Motor neuron (in vitro differentiated cells): ENCODE data around the gene OR13J1. TPM values are rescaled to one million over a fixed set of nuclear protein-coding genes. Genes with fewer than 3 reads are reported as not detected.

Source experiments
- ATAC-seq, 8 experiments: fragments of 200-7000 bp; cut with Tn5 transposase; replicated peaks in 6 of 8; 2 replicates each; pipeline ENCODE4 v1.8.0; 2021; ENCODE audit warnings: mild to moderate bottlenecking in 8 of 8, moderate library complexity in 8 of 8
- H3K27ac ChIP-seq, 2 donors: fragments of 250-450 bp; sonication (Bioruptor Pico); 2 replicates each; pipeline ENCODE4 v1.9.0; 2021; ENCODE audit warnings: antibody characterized with exemption in 2 of 2, mild to moderate bottlenecking in 2 of 2, moderate library complexity in 1 of 2
- H3K4me1 ChIP-seq, 2 donors: fragments of 250-450 bp; sonication (Bioruptor Pico); replicated peaks in 1 of 2; 2 replicates each; pipeline ENCODE4 v1.6.1; 2021; ENCODE audit warnings: antibody characterized with exemption in 2 of 2, mild to moderate bottlenecking in 2 of 2, moderate library complexity in 1 of 2
- H3K4me3 ChIP-seq, 5 donors: fragments of 250-450 bp; sonication (Bioruptor Pico); 2 replicates each; pipeline ENCODE4 v1.9.0; 2021; ENCODE audit warnings: antibody characterized with exemption in 5 of 5, mild to moderate bottlenecking in 5 of 5, moderate library complexity in 4 of 5
- WGBS, 10 experiments: fragments of 450-650 bp; shearing (Covaris generic); methylation state at CpG; one replicate each; pipeline ENCODE4 v1.0.0; 2022; 5-methylcytosine and 5-hydroxymethylcytosine counted together
- in situ Hi-C, 9 experiments: fragments of 400-800 bp; cut with MboI; loops; one replicate each; pipeline ENCODE4 v1.15.0; 2021; ENCODE audit warnings: low sequenced_read_pairs in 9 of 9, low pct_unique_long_range_greater_than_20kb in 2 of 9; ENCODE audit not compliant: unreplicated experiment in 9 of 9
- total RNA-seq, 8 experiments: library from RNA; unstranded; fragments of 300-600 nt; gene quantifications; 2 replicates each; pipeline versions ENCODE4 v1.2.3 to v1.2.4, GENCODE V29; 2022

Gene OR13J1
- total RNA-seq, 8 experiments from 2014 or later: 0.27 to 0.97 (median 0.40) TPM; not detected in 4

DNA sequence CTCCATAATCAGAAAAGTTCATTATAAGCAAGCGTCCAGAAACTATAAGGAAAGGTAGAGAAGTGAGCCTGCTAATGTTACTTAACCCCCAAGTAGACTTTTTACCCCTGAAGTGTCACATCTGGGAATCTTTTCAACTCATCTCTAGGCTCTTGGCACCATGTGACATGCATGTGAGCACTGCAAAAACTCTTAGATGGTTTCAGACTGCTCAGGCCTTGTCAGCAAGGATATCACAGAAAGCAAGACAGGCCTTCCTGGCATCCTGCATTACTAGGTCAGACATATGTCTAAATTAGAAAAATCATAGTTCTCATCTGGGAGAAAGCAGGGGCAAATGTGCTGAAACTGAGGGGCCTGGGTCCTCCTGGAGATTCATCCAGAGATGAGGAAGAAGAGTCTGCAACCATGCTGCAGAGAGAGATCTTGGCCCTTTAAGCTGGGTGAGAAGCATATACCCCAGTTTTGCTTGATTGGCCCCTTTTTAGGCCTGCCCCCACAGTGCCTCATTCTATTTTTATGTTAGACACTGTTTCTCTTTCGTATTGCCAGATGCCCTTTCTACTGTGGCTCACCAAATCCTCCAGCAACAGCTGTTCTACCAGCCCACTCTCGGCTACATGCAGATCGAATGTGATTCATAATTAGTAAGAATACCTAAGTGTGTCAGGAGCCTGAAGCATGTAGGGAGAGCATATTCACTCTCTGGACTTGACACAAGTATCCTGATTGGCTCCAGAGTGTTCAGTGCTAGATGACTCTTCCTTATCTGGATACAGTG is 22.2 kb downstream of the OR13J1 start:
- Histone ChIP-seq H3K4me1 (no peaks in the 10 kb centered on the region), H3K4me3 (no peak overlapping the region), H3K27ac (no peak overlapping the region)
- in situ Hi-C loops: no loop called here
- 5 to 89% (median 80%) methylated on average over 1 to 4 of the region's 4 CpGs; no CpG with 5 or more reads in 3 of the 10 experiments for WGBS, 10 experiments
- peak in 3 of 8 experiments; percentile 72 to 75 (median 75) for ATAC-seq

DNA sequence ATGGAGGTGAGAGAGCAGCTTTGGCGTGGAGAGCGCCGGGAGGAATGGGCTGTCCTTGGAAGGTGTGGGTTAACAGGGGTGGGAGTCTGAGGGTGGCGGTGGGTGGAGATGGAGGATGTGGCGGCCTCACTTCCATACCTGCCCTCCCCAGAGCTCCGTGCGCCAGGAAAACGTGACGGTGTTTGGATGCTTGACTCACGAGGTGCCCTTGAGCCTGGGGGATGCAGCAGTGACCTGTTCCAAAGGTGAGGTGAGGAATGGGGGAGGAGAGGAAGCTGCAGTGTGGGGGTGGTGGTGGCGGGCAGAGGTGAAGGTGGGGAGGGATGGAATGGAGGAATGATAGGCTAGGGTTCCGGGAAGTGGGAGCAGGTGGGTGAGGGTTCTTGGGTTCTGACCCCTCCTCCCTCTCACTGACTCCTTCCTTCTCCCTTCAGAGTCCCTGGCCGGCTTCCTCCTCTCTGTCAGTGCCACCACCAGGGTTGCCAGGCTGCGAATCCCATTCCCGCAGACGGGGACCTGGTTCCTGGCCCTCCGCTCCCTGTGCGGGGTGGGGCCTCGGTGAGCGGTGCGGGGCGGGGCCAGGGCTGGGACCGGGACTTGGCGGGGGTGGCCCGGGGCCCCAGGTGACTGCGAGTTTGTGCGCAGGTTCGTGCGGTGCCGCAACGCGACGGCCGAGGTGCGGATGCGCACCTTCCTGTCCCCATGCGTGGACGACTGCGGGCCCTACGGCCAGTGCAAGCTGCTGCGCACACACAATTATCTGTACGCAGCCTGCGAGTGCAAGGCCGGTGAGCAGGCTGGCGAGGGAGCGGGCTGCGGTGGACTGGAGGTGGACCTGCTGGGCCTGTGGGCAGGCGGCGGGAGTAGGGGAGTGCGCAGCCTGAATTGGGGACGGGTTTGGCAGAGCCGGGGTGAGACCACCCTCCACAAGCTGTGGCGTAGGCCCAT is 24.1 kb downstream of the OR13J1 start:
- Histone ChIP-seq H3K4me3 (no peak overlapping the region), H3K4me1 (no peaks in the 10 kb centered on the region), H3K27ac (no peak overlapping the region)
- WGBS, 10 experiments: 66 to 100% (median 100%) methylated on average over 1 to 10 of the region's 53 CpGs; no CpG with 5 or more reads in 5 of the 10 experiments
- ATAC-seq: no peak
- in situ Hi-C loops: no loop called here

DNA sequence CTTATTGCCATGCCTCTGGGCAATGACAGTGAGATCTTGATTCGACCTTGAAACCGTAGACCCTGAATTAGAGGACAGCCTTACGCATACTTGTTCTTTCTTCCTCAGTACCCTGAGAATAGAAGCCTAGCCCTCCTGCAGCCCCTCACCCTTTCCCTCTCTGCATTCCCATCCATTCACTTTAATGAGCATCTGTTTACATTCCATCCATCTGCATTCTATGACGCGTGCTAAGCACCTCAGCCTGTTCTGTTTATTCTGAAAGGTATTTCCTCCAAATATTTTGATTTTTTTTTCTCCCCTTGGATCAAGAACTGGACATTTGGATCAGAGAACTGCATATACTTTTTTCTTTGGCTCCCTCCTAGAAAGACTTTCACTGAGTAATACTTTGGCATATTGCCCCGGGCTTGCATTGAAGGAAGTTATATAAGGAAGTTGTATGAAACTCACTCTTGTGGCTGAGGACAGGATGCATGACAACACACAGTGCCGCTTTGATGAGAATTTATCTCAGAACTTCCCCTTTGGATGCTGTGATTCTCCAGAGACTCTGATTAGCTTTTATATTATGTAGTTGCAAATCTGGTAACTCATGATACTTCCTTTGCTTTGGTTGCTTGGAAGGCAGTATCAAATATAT is 25.5 kb downstream of the OR13J1 start:
- no peak overlapping the region for H3K4me3 ChIP-seq
- in situ Hi-C loops: no loop called here
- WGBS, 10 experiments: 4 to 81% (median 65%) methylated on average over 1 to 7 of the region's 7 CpGs
- no peaks in the 10 kb centered on the region for H3K4me1 ChIP-seq
- peak in 3 of 8 experiments; percentile 24 to 66 (median 43) for ATAC-seq
- no peak overlapping the region for H3K27ac ChIP-seq

DNA sequence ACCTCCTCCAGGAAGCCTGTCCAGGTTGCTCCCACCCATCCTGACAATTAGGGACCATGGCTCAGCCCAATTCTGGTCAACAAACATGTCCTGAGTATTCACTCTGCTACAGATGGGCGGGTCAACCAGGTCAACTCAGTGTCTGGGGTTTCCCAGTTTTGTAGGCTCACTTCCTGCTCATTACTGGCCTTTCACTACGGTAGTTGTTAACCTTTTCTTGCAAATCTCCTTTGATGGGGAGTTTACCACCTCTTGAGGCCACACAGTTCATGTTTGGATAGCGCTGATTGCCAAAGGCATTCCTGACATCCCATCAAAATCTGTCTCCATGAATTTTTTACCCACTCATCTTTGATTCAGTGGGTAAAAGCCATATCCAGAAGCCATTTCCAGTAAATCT is 27.4 kb downstream of the OR13J1 start:
- in situ Hi-C loops: no loop called here
- ATAC-seq: no peak
- WGBS, 10 experiments: 66 to 100% (median 87%) methylated on average over 1 to 3 of the region's 3 CpGs; no CpG with 5 or more reads in 1 of the 10 experiments
- Histone ChIP-seq H3K27ac (no peak overlapping the region), H3K4me1 (no peaks in the 10 kb centered on the region), H3K4me3 (no peak overlapping the region)

DNA sequence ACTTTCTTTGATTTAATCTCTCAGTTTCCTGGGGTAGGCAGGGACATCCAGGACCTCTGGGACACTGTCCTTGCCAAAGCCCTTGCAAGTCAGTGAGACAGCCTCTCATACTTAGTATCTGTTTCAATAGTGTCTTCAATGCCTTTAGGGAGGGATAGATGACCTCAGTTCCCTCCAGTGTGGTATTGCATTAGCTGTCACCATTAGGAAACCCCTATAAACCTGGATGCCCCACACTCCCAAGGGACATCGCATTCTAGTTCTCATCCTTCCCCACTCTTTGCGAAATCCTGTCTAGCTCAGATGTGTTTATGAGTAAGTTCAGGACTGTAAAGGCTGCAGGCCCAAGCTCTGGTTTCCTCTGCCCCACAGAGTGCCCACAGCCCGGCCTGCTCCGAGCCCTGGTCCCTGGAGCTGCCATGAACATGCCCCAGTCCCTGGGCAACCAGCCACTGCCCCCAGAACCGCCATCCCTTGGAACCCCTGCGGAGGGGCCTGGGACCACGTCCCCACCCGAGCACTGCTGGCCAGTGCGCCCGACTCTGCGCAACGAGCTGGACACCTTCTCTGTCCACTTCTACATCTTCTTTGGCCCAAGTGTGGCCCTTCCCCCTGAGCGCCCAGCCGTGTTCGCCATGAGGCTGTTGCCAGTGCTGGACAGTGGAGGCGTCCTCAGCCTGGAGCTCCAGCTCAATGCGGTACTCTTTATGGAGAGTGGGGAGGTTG is 28.0 kb downstream of the OR13J1 start:
- no peak overlapping the region for H3K27ac ChIP-seq
- in situ Hi-C loops: no loop called here
- 60 to 100% (median 95%) methylated on average over 1 to 6 of the region's 17 CpGs; no CpG with 5 or more reads in 5 of the 10 experiments for WGBS, 10 experiments
- no peak overlapping the region for H3K4me3 ChIP-seq
- no peak for ATAC-seq
- H3K4me1 ChIP-seq: no peaks in the 10 kb centered on the region

DNA sequence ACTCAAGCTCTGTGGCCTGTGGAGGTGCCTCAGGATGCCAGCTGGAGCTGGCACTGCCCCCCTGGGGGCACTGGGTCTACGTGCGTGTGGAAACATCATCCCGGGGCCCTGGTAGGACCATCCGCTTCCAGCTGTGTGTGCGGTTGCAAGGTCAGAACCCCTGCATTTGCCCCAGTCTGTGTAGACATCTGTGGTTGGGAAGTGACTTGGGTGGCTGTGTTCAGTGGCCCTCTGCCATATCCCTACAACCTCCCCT is 28.6 kb downstream of the OR13J1 start:
- in situ Hi-C loops: no loop called here
- Histone ChIP-seq H3K4me3 (no peak overlapping the region), H3K4me1 (no peaks in the 10 kb centered on the region), H3K27ac (no peak overlapping the region)
- WGBS, 10 experiments: 89% methylated on average over 3 of the region's 5 CpGs; no CpG with 5 or more reads in 9 of the 10 experiments
- ATAC-seq: no peak

DNA sequence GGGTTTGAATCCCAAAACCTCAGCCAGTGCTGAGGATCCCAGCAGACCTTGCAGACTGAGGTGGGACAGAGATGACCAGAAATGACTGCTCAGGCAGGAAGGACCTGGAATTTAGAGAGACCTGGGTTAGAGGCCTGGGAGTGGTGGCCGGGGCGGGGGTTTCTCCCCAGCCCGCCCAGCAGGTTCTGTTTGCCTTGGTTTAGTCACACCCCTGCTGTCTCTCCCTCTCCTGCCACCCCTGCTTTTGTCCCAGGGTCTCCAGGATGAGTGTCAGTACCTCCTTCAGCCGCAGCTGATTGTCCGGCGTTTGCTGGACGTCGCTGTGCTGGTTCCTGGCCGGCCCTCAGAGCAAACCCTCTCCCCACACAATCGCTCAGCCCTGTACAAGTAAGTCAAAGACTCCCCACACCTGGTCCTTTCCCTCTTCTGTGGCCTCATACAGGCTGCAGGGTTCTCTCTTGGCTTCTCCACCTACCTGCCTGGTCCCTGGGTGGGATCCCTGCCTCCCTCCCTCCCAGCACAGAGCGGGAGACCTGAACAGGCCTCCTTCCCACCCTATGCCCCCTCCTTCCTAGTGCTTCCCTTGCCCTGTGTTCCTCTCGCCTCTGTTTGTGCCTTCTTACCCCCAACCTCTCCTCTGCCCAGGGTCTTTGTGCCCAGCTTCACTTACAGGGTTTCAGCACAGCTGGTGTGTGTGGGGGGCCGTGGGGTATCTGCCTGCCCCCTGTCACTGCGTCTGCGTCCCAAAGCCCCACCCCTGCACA is 29.1 kb downstream of the OR13J1 start:
- no peak for ATAC-seq
- in situ Hi-C loops: no loop called here
- Histone ChIP-seq H3K27ac (no peak overlapping the region), H3K4me1 (no peaks in the 10 kb centered on the region), H3K4me3 (no peak overlapping the region)
- 80 to 96% (median 94%) methylated on average over 1 to 5 of the region's 15 CpGs; no CpG with 5 or more reads in 6 of the 10 experiments for WGBS, 10 experiments

DNA sequence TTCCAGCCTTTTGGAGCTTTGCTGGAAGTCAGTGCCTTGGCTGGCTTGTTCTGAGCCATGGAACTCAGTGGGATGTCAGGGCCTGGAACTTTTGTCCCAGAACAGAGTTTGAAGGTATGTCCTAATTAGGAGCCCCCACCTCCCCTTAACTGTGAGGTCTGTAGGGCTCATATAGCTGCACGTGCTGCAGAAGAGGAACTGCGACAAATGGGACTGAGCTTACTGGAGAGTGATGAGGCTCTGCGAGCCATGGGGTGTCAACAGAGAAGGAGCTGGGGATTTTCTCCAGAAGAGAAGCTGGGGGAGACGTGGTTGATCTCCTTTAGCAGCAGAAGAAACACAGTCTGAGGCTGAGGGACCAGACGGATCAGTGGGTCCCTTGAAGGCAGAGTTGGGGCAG is 30.3 kb downstream of the OR13J1 start:
- Histone ChIP-seq H3K4me3 (no peak overlapping the region), H3K4me1 (no peaks in the 10 kb centered on the region), H3K27ac (no peak overlapping the region)
- WGBS, 10 experiments: 80 to 100% (median 91%) methylated on average over 1 to 5 of the region's 5 CpGs; no CpG with 5 or more reads in 6 of the 10 experiments
- in situ Hi-C loops: no loop called here
- no peak for ATAC-seq

DNA sequence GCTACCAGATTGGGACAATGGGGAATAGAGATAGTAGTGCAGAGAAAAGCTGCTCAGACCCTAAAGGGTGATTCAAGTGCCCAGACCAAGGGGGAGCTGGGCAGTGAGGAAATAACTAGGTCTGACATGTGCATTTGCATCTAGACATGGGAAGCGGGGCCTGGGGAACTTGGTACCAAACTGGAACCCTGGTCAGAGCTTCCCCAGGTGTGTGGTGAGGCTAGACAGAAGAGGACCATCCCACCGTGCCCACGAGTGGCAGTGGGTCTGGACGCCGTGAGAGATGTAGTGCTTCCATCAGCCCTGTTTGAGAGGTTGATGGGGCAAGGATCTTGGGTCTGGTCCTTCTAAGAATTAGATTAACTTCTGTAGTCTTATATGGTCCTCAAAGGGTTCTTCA is 33.6 kb downstream of the OR13J1 start:
- Histone ChIP-seq H3K27ac (no peak overlapping the region), H3K4me1 (no peaks in the 10 kb centered on the region), H3K4me3 (no peak overlapping the region)
- in situ Hi-C loops: no loop called here
- no peak for ATAC-seq
- 82 to 100% (median 96%) methylated on average over 1 to 5 of the region's 5 CpGs; no CpG with 5 or more reads in 7 of the 10 experiments for WGBS, 10 experiments

DNA sequence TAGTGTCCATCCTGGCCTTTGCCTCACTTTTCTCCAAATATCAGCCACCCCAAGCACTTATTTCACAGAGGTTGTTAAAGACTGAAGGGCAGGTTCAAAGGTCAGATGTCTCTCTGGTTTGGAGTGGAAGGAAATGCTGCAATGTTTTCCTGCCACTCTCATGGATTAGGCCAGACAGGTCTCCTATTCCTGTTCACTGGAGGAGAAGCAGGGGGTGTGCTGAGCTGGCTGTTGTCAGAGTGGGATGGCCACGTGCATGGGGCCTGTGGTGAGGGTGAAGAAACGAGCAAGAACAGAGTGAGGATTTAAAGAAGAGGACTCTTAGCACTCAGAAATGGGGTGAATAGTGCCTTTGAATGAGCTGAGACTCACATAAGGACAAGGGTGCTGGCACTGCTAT is 34.4 kb downstream of the OR13J1 start:
- no peak overlapping the region for H3K27ac ChIP-seq
- WGBS, 10 experiments: 72 to 100% (median 86%) methylated on average over 1 to 2 of the region's 2 CpGs; no CpG with 5 or more reads in 5 of the 10 experiments
- H3K4me1 ChIP-seq: peaks cover 3 to 6% of the 10 kb centered on the region in 2 donors
- in situ Hi-C loops: no loop called here
- no peak overlapping the region for H3K4me3 ChIP-seq
- no peak for ATAC-seq

DNA sequence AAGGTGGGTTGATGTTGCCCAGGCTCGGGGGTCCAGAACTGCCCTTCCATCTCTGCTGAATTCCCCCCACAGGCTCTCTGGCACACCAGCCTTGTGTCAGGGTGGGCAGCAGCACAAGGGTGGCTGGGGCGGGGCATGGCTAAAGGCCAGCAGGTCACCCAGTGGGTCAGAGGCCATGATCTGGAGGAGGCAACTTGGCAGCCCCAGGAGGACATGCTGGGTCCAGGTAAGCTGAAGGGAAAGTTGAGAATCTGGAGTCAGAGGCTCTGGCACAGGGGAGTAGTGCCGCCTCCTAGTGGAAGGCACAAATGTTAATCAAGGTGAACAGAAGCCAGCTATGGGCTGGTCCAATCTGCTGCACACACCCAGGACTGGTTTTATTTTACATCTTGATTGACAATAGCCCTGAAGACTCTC is 35.0 kb downstream of the OR13J1 start:
- in situ Hi-C loops: no loop called here
- 80% methylated on average over 1 to 2 of the region's 3 CpGs; no CpG with 5 or more reads in 8 of the 10 experiments for WGBS, 10 experiments
- no peak overlapping the region for H3K27ac ChIP-seq
- H3K4me1 ChIP-seq: peaks cover 9 to 10% of the 10 kb centered on the region in 2 donors
- peak in 3 of 8 experiments; percentile 76 to 98 (median 93) for ATAC-seq
- H3K4me3 ChIP-seq: no peak overlapping the region
